Measurements from ENCODE around the gene PHF2.

The PHF2 gene

GRCh38 chr9:93603906-93604326 is 27.5 kb downstream of the PHF2 start:
- Histone ChIP-seq H3K27ac (replicated peaks) (no peak overlapping the region), H3K27me3 (ENCODE audit: insufficient read depth, poor library complexity, severe bottlenecking) (no peaks in the 10 kb centered on the region), H3K4me3 (replicated peaks; ENCODE audit: insufficient read depth, low read length) (no peak overlapping the region)
- TF ChIP-seq CTCF (IDR thresholded peaks at IDR 0.05; ENCODE audit: insufficient read depth, low read length) = no peak
- no peak for TF ChIP-seq SPI1 (IDR thresholded peaks at IDR 0.05; ENCODE audit: borderline replicate concordance, low read depth)
- TF ChIP-seq GABPA (IDR thresholded peaks at IDR 0.05; ENCODE audit: low read depth) = no peak
- TF ChIP-seq, protein P1, sequence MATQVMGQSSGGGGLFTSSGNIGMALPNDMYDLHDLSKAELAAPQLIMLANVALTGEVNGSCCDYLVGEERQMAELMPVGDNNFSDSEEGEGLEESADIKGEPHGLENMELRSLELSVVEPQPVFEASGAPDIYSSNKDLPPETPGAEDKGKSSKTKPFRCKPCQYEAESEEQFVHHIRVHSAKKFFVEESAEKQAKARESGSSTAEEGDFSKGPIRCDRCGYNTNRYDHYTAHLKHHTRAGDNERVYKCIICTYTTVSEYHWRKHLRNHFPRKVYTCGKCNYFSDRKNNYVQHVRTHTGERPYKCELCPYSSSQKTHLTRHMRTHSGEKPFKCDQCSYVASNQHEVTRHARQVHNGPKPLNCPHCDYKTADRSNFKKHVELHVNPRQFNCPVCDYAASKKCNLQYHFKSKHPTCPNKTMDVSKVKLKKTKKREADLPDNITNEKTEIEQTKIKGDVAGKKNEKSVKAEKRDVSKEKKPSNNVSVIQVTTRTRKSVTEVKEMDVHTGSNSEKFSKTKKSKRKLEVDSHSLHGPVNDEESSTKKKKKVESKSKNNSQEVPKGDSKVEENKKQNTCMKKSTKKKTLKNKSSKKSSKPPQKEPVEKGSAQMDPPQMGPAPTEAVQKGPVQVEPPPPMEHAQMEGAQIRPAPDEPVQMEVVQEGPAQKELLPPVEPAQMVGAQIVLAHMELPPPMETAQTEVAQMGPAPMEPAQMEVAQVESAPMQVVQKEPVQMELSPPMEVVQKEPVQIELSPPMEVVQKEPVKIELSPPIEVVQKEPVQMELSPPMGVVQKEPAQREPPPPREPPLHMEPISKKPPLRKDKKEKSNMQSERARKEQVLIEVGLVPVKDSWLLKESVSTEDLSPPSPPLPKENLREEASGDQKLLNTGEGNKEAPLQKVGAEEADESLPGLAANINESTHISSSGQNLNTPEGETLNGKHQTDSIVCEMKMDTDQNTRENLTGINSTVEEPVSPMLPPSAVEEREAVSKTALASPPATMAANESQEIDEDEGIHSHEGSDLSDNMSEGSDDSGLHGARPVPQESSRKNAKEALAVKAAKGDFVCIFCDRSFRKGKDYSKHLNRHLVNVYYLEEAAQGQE (IDR thresholded peaks at IDR 0.05; ENCODE audit: insufficient replicate concordance, low read depth) = no peak
- TF ChIP-seq POLR2AphosphoS5 (IDR thresholded peaks at IDR 0.05; ENCODE audit: low read depth) = no peak
- no peak for DNase-seq (ENCODE audit: low read depth in 1 of 2, low spot score in 1 of 2)

DNA sequence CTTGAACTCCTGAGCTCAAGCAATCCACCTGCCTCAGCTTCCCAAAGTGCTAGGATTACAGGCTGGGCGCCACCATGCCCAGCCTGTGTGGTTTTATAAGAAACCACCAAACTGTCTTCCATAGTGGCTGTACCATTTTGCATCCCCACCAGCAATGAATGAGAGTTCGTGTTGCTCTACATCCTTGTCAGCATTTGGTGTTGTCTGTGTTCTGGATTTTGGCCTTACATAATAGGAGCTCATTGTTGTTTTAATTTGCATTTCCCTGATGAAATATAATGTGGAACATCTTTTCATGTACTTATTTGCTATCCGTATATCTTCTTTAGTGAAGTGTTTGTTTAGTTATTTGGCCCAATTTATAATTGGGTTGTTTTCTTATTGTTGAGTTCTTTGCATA is 29.8 kb downstream of the PHF2 start:
- no peaks in the 10 kb centered on the region for H3K27me3 ChIP-seq (ENCODE audit: insufficient read depth, poor library complexity, severe bottlenecking)
- H3K27ac ChIP-seq (replicated peaks) = no peak overlapping the region
- no peak overlapping the region for H3K4me3 ChIP-seq (replicated peaks; ENCODE audit: insufficient read depth, low read length)
- no peak for TF ChIP-seq GABPA (IDR thresholded peaks at IDR 0.05; ENCODE audit: low read depth)
- TF ChIP-seq POLR2AphosphoS5 (IDR thresholded peaks at IDR 0.05; ENCODE audit: low read depth) = no peak
- TF ChIP-seq SPI1 (IDR thresholded peaks at IDR 0.05; ENCODE audit: borderline replicate concordance, low read depth) = no peak
- TF ChIP-seq CTCF (IDR thresholded peaks at IDR 0.05; ENCODE audit: insufficient read depth, low read length) = no peak
- TF ChIP-seq, protein P1 (IDR thresholded peaks at IDR 0.05; ENCODE audit: insufficient replicate concordance, low read depth) = no peak
- DNase-seq (ENCODE audit: low read depth in 1 of 2, low spot score in 1 of 2) = no peak

GRCh38 chr9:93610206-93610605 is 33.8 kb downstream of the PHF2 start:
- DNase-seq (ENCODE audit: low read depth in 1 of 2, low spot score in 1 of 2) = no peak
- no peak overlapping the region for H3K27ac ChIP-seq (replicated peaks)
- no peak overlapping the region for H3K4me3 ChIP-seq (replicated peaks; ENCODE audit: insufficient read depth, low read length)
- H3K27me3 ChIP-seq (ENCODE audit: insufficient read depth, poor library complexity, severe bottlenecking) = no peaks in the 10 kb centered on the region
- no peak for TF ChIP-seq POLR2AphosphoS5 (IDR thresholded peaks at IDR 0.05; ENCODE audit: low read depth)
- TF ChIP-seq GABPA (IDR thresholded peaks at IDR 0.05; ENCODE audit: low read depth) = no peak
- TF ChIP-seq, protein P1 (IDR thresholded peaks at IDR 0.05; ENCODE audit: insufficient replicate concordance, low read depth) = no peak
- TF ChIP-seq CTCF (IDR thresholded peaks at IDR 0.05; ENCODE audit: insufficient read depth, low read length) = no peak
- no peak for TF ChIP-seq SPI1 (IDR thresholded peaks at IDR 0.05; ENCODE audit: borderline replicate concordance, low read depth)
